Muscle of leg (tissue), 11 donors: ENCODE data around the gene MYO1E. TPM values are rescaled to one million over a fixed set of nuclear protein-coding genes. Genes with fewer than 3 reads are reported as not detected.
"Not testable (repeated sequence)": the region's sequence is repeated elsewhere in the genome, so short reads cannot be mapped to it uniquely, and the experiment has no call there.

Experiments
- DNase-seq: peaks from one replicate; pipeline ENCODE4 v3.0.0; 2013
- H3K27ac ChIP-seq: one replicate; pipeline ENCODE4 v1.5.1; 2013; ENCODE audit warnings: mild to moderate bottlenecking, low read length, control low read depth
- H3K27me3 ChIP-seq: one replicate; pipeline ENCODE4 v1.6.1; 2013; ENCODE audit warnings: low read length; ENCODE audit not compliant: control insufficient read depth, insufficient read depth
- H3K36me3 ChIP-seq: one replicate; pipeline ENCODE4 v1.6.1; 2013; ENCODE audit warnings: low read length; ENCODE audit not compliant: control insufficient read depth, insufficient read depth
- H3K4me1 ChIP-seq: one replicate; pipeline ENCODE4 v1.6.1; 2013; ENCODE audit warnings: low read length; ENCODE audit not compliant: control insufficient read depth, insufficient read depth
- H3K4me3 ChIP-seq: one replicate; pipeline ENCODE4 v1.5.1; 2013; ENCODE audit warnings: low read length, control low read depth
- H3K9me3 ChIP-seq: replicated peaks from 2 replicates; pipeline ENCODE4 v1.6.1; 2013; ENCODE audit warnings: low read depth, low read length; ENCODE audit not compliant: control insufficient read depth
- WGBS: methylation state at CpG from one replicate; pipeline ENCODE4 v1.1.5; 2013; ENCODE audit warnings: missing lambda C conversion rate; ENCODE audit not compliant: insufficient coverage; 5-methylcytosine and 5-hydroxymethylcytosine counted together
- polyA plus RNA-seq, 8 donors: library from polyadenylated mRNA; unstranded; fragments of 120-200 nt; gene quantifications; one replicate each; pipeline versions ENCODE4 v1.2.1 to v1.2.3, GENCODE V29; 2013; ENCODE audit warnings: inconsistent platforms in 1 of 8, low replicate concordance in 1 of 8; ENCODE audit not compliant: insufficient read length in 8 of 8, insufficient read depth in 1 of 8
- total RNA-seq: library from RNA; stranded (reverse); fragments of 120-200 nt; gene quantifications from one replicate; pipeline ENCODE4 v1.2.4, GENCODE V29; 2013

The MYO1E gene
- total and polyA plus RNA-seq, 9 donors, result 30.2 to 44.0 (median 36.1) TPM

GRCh38 chr15:59150185-59150584 is 222.5 kb downstream of the MYO1E start:
- Histone ChIP-seq H3K9me3 (no peaks in the 10 kb centered on the region), H3K4me3 (no peak overlapping the region), H3K4me1 (no peaks in the 10 kb centered on the region), H3K27ac (no peak overlapping the region), H3K27me3 (no peaks in the 10 kb centered on the region), H3K36me3 (peaks cover 37% of the 10 kb centered on the region)
- 60% methylated on average over 1 of the region's 2 CpGs for WGBS
- peak; percentile 57 for DNase-seq

GRCh38 chr15:59148153-59148833 is 224.4 kb downstream of the MYO1E start:
- H3K4me1 ChIP-seq, result no peaks in the 10 kb centered on the region
- WGBS, result no CpG with 5 or more reads among the region's 2 CpGs
- H3K27ac ChIP-seq, result no peak overlapping the region
- H3K4me3 ChIP-seq, result no peak overlapping the region
- H3K27me3 ChIP-seq, result no peaks in the 10 kb centered on the region
- no peaks in the 10 kb centered on the region for H3K9me3 ChIP-seq
- peak; percentile 86 for DNase-seq
- H3K36me3 ChIP-seq, result peaks cover 26% of the 10 kb centered on the region

- peaks cover 24% of the 10 kb centered on the region for H3K36me3 ChIP-seq
- no peaks in the 10 kb centered on the region for H3K9me3 ChIP-seq
- WGBS, result no CpG with 5 or more reads among the region's 5 CpGs
- no peaks in the 10 kb centered on the region for H3K4me1 ChIP-seq
- H3K27me3 ChIP-seq, result no peaks in the 10 kb centered on the region
- no peak overlapping the region for H3K27ac ChIP-seq
- H3K4me3 ChIP-seq, result no peak overlapping the region
- no peak for DNase-seq
These were observed 225.0 kb downstream of the MYO1E start for GRCh38 chr15:59147666-59148065.

- H3K36me3 ChIP-seq, result peaks cover 21% of the 10 kb centered on the region
- not testable (repeated sequence) for H3K4me1 ChIP-seq, H3K4me3 ChIP-seq, H3K27me3 ChIP-seq, H3K9me3 ChIP-seq, H3K27ac ChIP-seq
- peak; percentile 49 for DNase-seq
- 79% methylated on average over 3 of the region's 10 CpGs for WGBS
These were observed 228.1 kb downstream of the MYO1E start for GRCh38 chr15:59144594-59144993.

- no peak overlapping the region for H3K4me3 ChIP-seq
- no peak for DNase-seq
- no peaks in the 10 kb centered on the region for H3K4me1 ChIP-seq
- H3K27me3 ChIP-seq, result no peaks in the 10 kb centered on the region
- 61% methylated on average over 2 of the region's 5 CpGs for WGBS
- H3K27ac ChIP-seq, result no peak overlapping the region
- peaks cover 27% of the 10 kb centered on the region for H3K36me3 ChIP-seq
- H3K9me3 ChIP-seq, result no peaks in the 10 kb centered on the region
These were observed 229.4 kb downstream of the MYO1E start for GRCh38 chr15:59143281-59143680.

- Histone ChIP-seq H3K9me3 (no peaks in the 10 kb centered on the region), H3K27ac (no peak overlapping the region), H3K36me3 (peaks cover 50% of the 10 kb centered on the region), H3K4me3 (no peak overlapping the region), H3K4me1 (no peaks in the 10 kb centered on the region), H3K27me3 (no peaks in the 10 kb centered on the region)
- 90% methylated on average over 3 of the region's 9 CpGs for WGBS
- DNase-seq, result no peak
These were observed 232.0 kb downstream of the MYO1E start for GRCh38 chr15:59140422-59141226.

- 66% methylated on average over 6 of the region's 7 CpGs for WGBS
- peaks cover 66% of the 10 kb centered on the region for H3K36me3 ChIP-seq
- H3K27ac ChIP-seq, result no peak overlapping the region
- no peak for DNase-seq
- no peaks in the 10 kb centered on the region for H3K4me1 ChIP-seq
- H3K9me3 ChIP-seq, result no peaks in the 10 kb centered on the region
- no peaks in the 10 kb centered on the region for H3K27me3 ChIP-seq
- H3K4me3 ChIP-seq, result no peak overlapping the region
These were observed 234.4 kb downstream of the MYO1E start for GRCh38 chr15:59138243-59138642.

- Histone ChIP-seq H3K4me1 (no peaks in the 10 kb centered on the region), H3K9me3 (no peaks in the 10 kb centered on the region), H3K27me3 (no peaks in the 10 kb centered on the region), H3K4me3 (no peak overlapping the region), H3K36me3 (peaks cover 66% of the 10 kb centered on the region), H3K27ac (no peak overlapping the region)
- WGBS, result 43% methylated on average over 1 of the region's 2 CpGs
- DNase-seq, result no peak
These were observed 235.1 kb downstream of the MYO1E start for GRCh38 chr15:59137566-59137965.

GRCh38 chr15:59133929-59134427 is 238.7 kb downstream of the MYO1E start:
- no peaks in the 10 kb centered on the region for H3K4me1 ChIP-seq
- DNase-seq, result no peak
- no peaks in the 10 kb centered on the region for H3K9me3 ChIP-seq
- no peaks in the 10 kb centered on the region for H3K27me3 ChIP-seq
- H3K27ac ChIP-seq, result no peak overlapping the region
- H3K36me3 ChIP-seq, result peaks cover 72% of the 10 kb centered on the region
- H3K4me3 ChIP-seq, result no peak overlapping the region
- 100% methylated on average over 3 of the region's 6 CpGs for WGBS

- H3K9me3 ChIP-seq, result no peaks in the 10 kb centered on the region
- no CpG with 5 or more reads among the region's 3 CpGs for WGBS
- peak; percentile 79 for DNase-seq
- no peaks in the 10 kb centered on the region for H3K27me3 ChIP-seq
- H3K4me3 ChIP-seq, result no peak overlapping the region
- H3K27ac ChIP-seq, result no peak overlapping the region
- peaks cover 56% of the 10 kb centered on the region for H3K36me3 ChIP-seq
- H3K4me1 ChIP-seq, result no peaks in the 10 kb centered on the region
These were observed 240.6 kb downstream of the MYO1E start for GRCh38 chr15:59131969-59132562.
